ENCODE data around the gene ZNF33B. TPM values are rescaled to one million over a fixed set of nuclear protein-coding genes. Genes with fewer than 3 reads are reported as not detected.
A peak's percentile ranks its signal among the peaks of the same experiment; 100 is the strongest.

The ZNF33B gene
- total RNA-seq, 1 experiment from 2014 or later: 39.6 TPM

GRCh38 chr10:42552188-42553063 lies 85.9 kb downstream of the ZNF33B start:
- no CpG with 5 or more reads among the region's 61 CpGs for WGBS (ENCODE audit: extremely low coverage, insufficient read length, low lambda C conversion rate)
- Histone ChIP-seq H2BK15ac (ENCODE audit: low read depth, low read length) (no peak overlapping the region), H2AFZ (ENCODE audit: low read length) (no peak overlapping the region), H3K79me1 (ENCODE audit: insufficient read depth, low read depth, low read length, poor library complexity, severe bottlenecking) (no peaks in the 10 kb centered on the region), H3K23ac (ENCODE audit: insufficient read length, low read depth, low read length) (no peak overlapping the region), H4K91ac (ENCODE audit: insufficient read length, low read depth, low read length) (no peak overlapping the region), H3K4me2 (ENCODE audit: insufficient read depth, insufficient read length, low read length) (peak overlapping the region; percentile 65), H2AK5ac (ENCODE audit: insufficient read length, low read length) (no peak overlapping the region), H3K4me1 (ENCODE audit: insufficient read depth, low read length) (no peaks in the 10 kb centered on the region; the same call in 1 of the 2 replicates), H3K18ac (ENCODE audit: insufficient read length, low read depth, low read length) (no peak overlapping the region), H3K56ac (ENCODE audit: insufficient read length, low read depth, low read length) (no peak overlapping the region), H2BK12ac (ENCODE audit: insufficient read length, low read depth, low read length) (no peak overlapping the region), H4K20me1 (ENCODE audit: control insufficient read depth, insufficient read depth, insufficient read length) (no peaks in the 10 kb centered on the region), H2BK5ac (ENCODE audit: insufficient read length, low read length) (no peak overlapping the region), H3T11ph (ENCODE audit: low read length) (no peak overlapping the region), H3K79me2 (ENCODE audit: insufficient read depth, low read length) (no peaks in the 10 kb centered on the region), H3K4ac (ENCODE audit: low read depth, low read length) (no peak overlapping the region), H4K5ac (ENCODE audit: insufficient read length, low read depth, low read length) (no peak overlapping the region), H2BK20ac (ENCODE audit: low read depth, low read length, poor library complexity, severe bottlenecking) (no peak overlapping the region), H3K27me3 (ENCODE audit: insufficient read depth, low read length) (no peaks in the 10 kb centered on the region), H3K23me2 (ENCODE audit: insufficient read length, low read depth, low read length, poor library complexity, severe bottlenecking) (peaks cover 9% of the 10 kb centered on the region), H4K8ac (replicated peaks; ENCODE audit: insufficient read length, low read depth, low read length) (no peak overlapping the region), H3K27ac (ENCODE audit: insufficient read length, low read depth, low read length) (no peak overlapping the region), H2BK120ac (ENCODE audit: low read depth, low read length, poor library complexity, severe bottlenecking) (no peak overlapping the region), H3K9me3 (ENCODE audit: control insufficient read depth, low read depth, low read length) (no peaks in the 10 kb centered on the region), H3K14ac (ENCODE audit: insufficient read depth, low read length) (peak overlapping the region; percentile 51; the same call in 1 of the 2 replicates), H3K9ac (ENCODE audit: extremely low read depth, insufficient read length, low read length) (peak overlapping the region; percentile 59)
- peak overlapping the region in 2 of 3 experiments; percentile 62 to 70; a peak in 2 of 7 replicates for H3K27ac Mint-ChIP-seq
- H3K4me1 Mint-ChIP-seq: peaks cover 11% of the 10 kb centered on the region in 2 experiments
- peaks cover 24 to 37% of the 10 kb centered on the region in 2 experiments for H3K9me3 Mint-ChIP-seq
- no peak for TF ChIP-seq CTCF (conservative IDR thresholded peaks at IDR 0.05)
- peaks cover 25 to 37% (median 35%) of the 10 kb centered on the region in 3 experiments for H3K36me3 Mint-ChIP-seq (ENCODE audit: insufficient read depth in 1 of 3, low read depth in 3 of 3)
- peak overlapping the region; percentile 91 to 93 for H3K4me3 Mint-ChIP-seq
- peaks cover 20% of the 10 kb centered on the region for H3K27me3 Mint-ChIP-seq (ENCODE audit: low read depth)
- DNase-seq: peak; percentile 97

Measured in H9 (cell line).